Endothelial cell (in vitro differentiated cells): ENCODE measurements around the gene GDF11. TPM values are rescaled to one million over a fixed set of nuclear protein-coding genes. Genes with fewer than 3 reads are reported as not detected.

ENCODE experiments used
- DNase-seq: peaks from one replicate; pipeline ENCODE4 v3.0.0; 2021; ENCODE audit warnings: low spot score
- H3K27ac Mint-ChIP-seq: one replicate; pipeline ENCODE4 v1.8.0; 2021; ENCODE audit warnings: mixed read lengths, inconsistent platforms; ENCODE audit not compliant: unreplicated experiment
- H3K27me3 Mint-ChIP-seq: one replicate; pipeline ENCODE4 v1.8.0; 2021; ENCODE audit warnings: mild to moderate bottlenecking, moderate library complexity, mixed read lengths, inconsistent platforms; ENCODE audit not compliant: unreplicated experiment
- H3K36me3 Mint-ChIP-seq: one replicate; pipeline ENCODE4 v1.8.0; 2021; ENCODE audit warnings: mild to moderate bottlenecking, low read depth, mixed read lengths, inconsistent platforms; ENCODE audit not compliant: unreplicated experiment
- H3K4me1 Mint-ChIP-seq: one replicate; pipeline ENCODE4 v1.8.0; 2021; ENCODE audit warnings: mild to moderate bottlenecking, mixed read lengths, inconsistent platforms; ENCODE audit not compliant: unreplicated experiment
- H3K4me3 Mint-ChIP-seq: one replicate; pipeline ENCODE4 v1.8.0; 2021; ENCODE audit warnings: mild to moderate bottlenecking, mixed read lengths, inconsistent platforms; ENCODE audit not compliant: unreplicated experiment
- H3K9me3 Mint-ChIP-seq: one replicate; pipeline ENCODE4 v1.8.0; 2021; ENCODE audit warnings: mixed read lengths, inconsistent platforms; ENCODE audit not compliant: unreplicated experiment
- CTCF ChIP-seq: fragments of 200-600 bp; sonication (generic); IDR thresholded peaks from one replicate; pipeline ENCODE4 v1.5.0; 2021; ENCODE audit warnings: antibody characterized with exemption; ENCODE audit not compliant: unreplicated experiment
- total RNA-seq: library from RNA; stranded (reverse); fragmentation: NEBNext Ultra II Directional; extraction: Animal tissue kit (Norgen Biotek cat#: 25700); gene quantifications from one replicate; pipeline ENCODE4 v1.2.1, GENCODE V29; 2021; ENCODE audit not compliant: unreplicated experiment

GDF11 gene
- total RNA-seq, 1 donor from 2014 or later, result 9.3 TPM

GRCh38 chr12:55736780-55737580 is 5.9 kb upstream of the GDF11 start:
- peak; percentile 69 for TF ChIP-seq CTCF
- no peak overlapping the region for H3K4me3 Mint-ChIP-seq
- peak; percentile 82 for DNase-seq

DNA sequence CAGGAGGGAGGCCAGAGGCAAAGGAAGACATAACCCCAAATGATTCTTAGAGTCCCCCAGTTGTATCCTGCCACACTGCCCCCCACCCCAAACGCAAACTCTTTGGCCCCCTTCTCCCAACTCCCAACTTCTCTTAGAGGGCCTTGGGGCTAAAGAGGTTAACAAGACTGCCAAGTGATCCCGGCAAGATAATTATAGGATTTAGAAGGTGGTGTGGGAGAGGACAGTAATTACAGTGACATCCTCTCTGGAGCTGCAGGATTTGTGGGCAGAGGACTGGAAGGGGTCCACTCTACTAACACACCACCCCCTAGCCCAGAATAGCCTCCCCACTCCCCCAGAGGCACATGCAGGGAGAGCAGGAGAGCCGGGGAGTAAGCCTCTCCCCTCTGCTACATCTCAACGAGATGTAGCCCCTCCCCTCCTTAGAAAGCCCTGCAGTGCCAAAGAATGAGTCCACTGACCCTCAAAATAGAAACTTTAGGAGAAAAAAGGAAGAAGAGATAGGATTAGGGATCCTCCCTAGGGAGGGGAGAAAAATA is 5.3 kb upstream of the GDF11 start:
- Mint-ChIP-seq H3K27me3 (peaks cover 7% of the 10 kb centered on the region), H3K4me3 (peak overlapping the region; percentile 69), H3K27ac (peak overlapping the region; percentile 85), H3K9me3 (no peaks in the 10 kb centered on the region), H3K4me1 (peaks cover 15% of the 10 kb centered on the region), H3K36me3 (no peaks in the 10 kb centered on the region)
- TF ChIP-seq CTCF, result no peak
- no peak for DNase-seq

More at GRCh38 chr12:55736780-55737580, 5.9 kb upstream of the GDF11 start:
- H3K4me1 Mint-ChIP-seq, result peaks cover 13% of the 10 kb centered on the region
- peak overlapping the region; percentile 81 for H3K27ac Mint-ChIP-seq
- peaks cover 5% of the 10 kb centered on the region for H3K27me3 Mint-ChIP-seq
- H3K9me3 Mint-ChIP-seq, result no peaks in the 10 kb centered on the region
- no peaks in the 10 kb centered on the region for H3K36me3 Mint-ChIP-seq

- TF ChIP-seq CTCF, result peak; percentile 90
- DNase-seq, result peak; percentile 85
- Mint-ChIP-seq H3K27ac (peak overlapping the region; percentile 85), H3K4me3 (peak overlapping the region; percentile 83), H3K4me1 (peaks cover 17% of the 10 kb centered on the region), H3K27me3 (peaks cover 8% of the 10 kb centered on the region), H3K36me3 (no peaks in the 10 kb centered on the region), H3K9me3 (no peaks in the 10 kb centered on the region)
Observed at GRCh38 chr12:55738123-55739024, 4.5 kb upstream of the GDF11 start.

DNA sequence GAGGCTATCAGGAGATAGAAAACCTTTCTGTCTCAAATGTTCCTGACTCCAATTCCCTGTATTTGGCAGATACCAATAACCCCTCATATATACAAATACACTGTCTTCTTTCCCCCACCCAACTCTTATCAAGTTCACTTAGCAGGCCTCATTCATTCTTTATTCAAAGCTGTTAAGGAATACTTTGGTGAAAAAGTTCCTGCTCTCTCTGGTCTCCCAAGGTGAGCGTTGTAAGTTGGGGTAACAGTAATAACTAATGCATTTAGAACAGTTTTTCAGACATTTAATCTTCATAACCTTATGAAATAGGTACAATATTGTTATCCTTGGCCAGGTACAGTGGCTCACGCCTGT is 3.9 kb upstream of the GDF11 start:
- TF ChIP-seq CTCF, result peak; percentile 28
- Mint-ChIP-seq H3K4me1 (peaks cover 17% of the 10 kb centered on the region), H3K9me3 (no peaks in the 10 kb centered on the region), H3K27ac (peak overlapping the region; percentile 85), H3K36me3 (no peaks in the 10 kb centered on the region), H3K27me3 (peaks cover 8% of the 10 kb centered on the region), H3K4me3 (no peak overlapping the region)
- DNase-seq, result no peak
